Adrenal gland (tissue), 5 donors: ENCODE results near the gene ZBTB42.

Source experiments
- POLR2A ChIP-seq, 2 donors: fragments of 450-650 bp; IDR thresholded peaks; one replicate each; pipeline ENCODE4 v1.6.1; 2017; ENCODE audit warnings: antibody characterized with exemption in 2 of 2, mild to moderate bottlenecking in 2 of 2, moderate library complexity in 1 of 2
- TF ChIP-seq, protein P1 (sequence below), 6 experiments: fragments of 450-650 bp in 4 of 6; fragments of 200-600 bp in 2 of 6; sonication (generic) in 1 of 6; IDR thresholded peaks; 1 replicate in 5 of 6; 2 replicates in 1 of 6; pipeline versions ENCODE4 v1.5.1 to v1.8.0; 2016 to 2021; ENCODE audit warnings: antibody characterized with exemption in 6 of 6, mild to moderate bottlenecking in 2 of 6, moderate library complexity in 1 of 6
- donor health status: DM: no; HTN: no; CAD: no.

- TF ChIP-seq, protein P1, sequence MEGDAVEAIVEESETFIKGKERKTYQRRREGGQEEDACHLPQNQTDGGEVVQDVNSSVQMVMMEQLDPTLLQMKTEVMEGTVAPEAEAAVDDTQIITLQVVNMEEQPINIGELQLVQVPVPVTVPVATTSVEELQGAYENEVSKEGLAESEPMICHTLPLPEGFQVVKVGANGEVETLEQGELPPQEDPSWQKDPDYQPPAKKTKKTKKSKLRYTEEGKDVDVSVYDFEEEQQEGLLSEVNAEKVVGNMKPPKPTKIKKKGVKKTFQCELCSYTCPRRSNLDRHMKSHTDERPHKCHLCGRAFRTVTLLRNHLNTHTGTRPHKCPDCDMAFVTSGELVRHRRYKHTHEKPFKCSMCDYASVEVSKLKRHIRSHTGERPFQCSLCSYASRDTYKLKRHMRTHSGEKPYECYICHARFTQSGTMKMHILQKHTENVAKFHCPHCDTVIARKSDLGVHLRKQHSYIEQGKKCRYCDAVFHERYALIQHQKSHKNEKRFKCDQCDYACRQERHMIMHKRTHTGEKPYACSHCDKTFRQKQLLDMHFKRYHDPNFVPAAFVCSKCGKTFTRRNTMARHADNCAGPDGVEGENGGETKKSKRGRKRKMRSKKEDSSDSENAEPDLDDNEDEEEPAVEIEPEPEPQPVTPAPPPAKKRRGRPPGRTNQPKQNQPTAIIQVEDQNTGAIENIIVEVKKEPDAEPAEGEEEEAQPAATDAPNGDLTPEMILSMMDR (IDR thresholded peaks at IDR 0.05), result no peak
- TF ChIP-seq POLR2A (IDR thresholded peaks at IDR 0.05), result no peak
Measured at GRCh38 chr14:104805326-104805678, 4.4 kb downstream of the ZBTB42 start.
